B cell (primary cell): ENCODE measurements around the gene HTRA3. TPM values are rescaled to one million over a fixed set of nuclear protein-coding genes. Genes with fewer than 3 reads are reported as not detected.

Source experiments
- ATAC-seq: fragments of 200-7000 bp; cut with Tn5 transposase; one replicate; pipeline ENCODE4 v1.10.0; 2021; ENCODE audit warnings: low read depth, mild to moderate bottlenecking, moderate number of reproducible peaks, moderate library complexity
- CTCF ChIA-PET: fragments of 350-600 bp; sonication (Branson Sonifier 250); formaldehyde crosslinking; loops from one replicate; lab custom pipeline; 2021; ENCODE audit warnings: antibody characterized with exemption, inconsistent platforms; lab: Charles Lee
- POLR2A ChIA-PET: fragments of 350-600 bp; sonication (Branson Sonifier 250); formaldehyde crosslinking; loops from one replicate; lab custom pipeline; 2021; ENCODE audit warnings: antibody characterized with exemption; lab: Charles Lee
- DNase-seq: peaks from one replicate; pipeline ENCODE4 v3.0.0; 2013
- H2AFZ ChIP-seq: 2 replicates; pipeline ENCODE4 v1.6.1; 2012; ENCODE audit warnings: mild to moderate bottlenecking, low read depth, low read length; ENCODE audit not compliant: insufficient read depth, poor library complexity, severe bottlenecking
- H3K27ac ChIP-seq, 2 donors: 1 replicate in 1 of 2; 2 replicates in 1 of 2; pipeline ENCODE4 v1.5.1; 2012 to 2013; ENCODE audit warnings: low read length in 2 of 2, mild to moderate bottlenecking in 2 of 2, moderate library complexity in 1 of 2
- H3K27me3 ChIP-seq, 4 experiments: fragments of 200-600 bp in 1 of 4; sonication (generic) in 1 of 4; replicated peaks in 1 of 4; 1 replicate in 2 of 4; 2 replicates in 2 of 4; pipeline versions ENCODE4 v1.6.1 to v1.7.0; 2013 to 2016; ENCODE audit warnings: low read length in 3 of 4, mild to moderate bottlenecking in 2 of 4, mixed read lengths in 1 of 4, moderate library complexity in 1 of 4; ENCODE audit not compliant: insufficient read depth in 4 of 4, control insufficient read depth in 3 of 4; ENCODE audit errors: control extremely low read depth in 1 of 4
- H3K36me3 ChIP-seq, 2 experiments: replicated peaks in 1 of 2; 1 replicate in 1 of 2; 2 replicates in 1 of 2; pipeline versions ENCODE4 v1.6.1 to v1.7.1; 2013; ENCODE audit warnings: low read length in 1 of 2; ENCODE audit not compliant: insufficient read depth in 2 of 2, control insufficient read depth in 1 of 2; ENCODE audit errors: control extremely low read depth in 1 of 2, extremely low read depth in 1 of 2
- H3K4me1 ChIP-seq, 2 donors: fragments of 200-600 bp in 1 of 2; sonication (generic) in 1 of 2; 1 replicate in 1 of 2; 2 replicates in 1 of 2; pipeline versions ENCODE4 v1.5.1 to v1.6.1; 2013 to 2017; ENCODE audit warnings: low read length in 2 of 2; ENCODE audit not compliant: control insufficient read depth in 2 of 2, insufficient read depth in 2 of 2
- H3K4me2 ChIP-seq: replicated peaks from 2 replicates; pipeline ENCODE3; 2012; ENCODE audit warnings: mild to moderate bottlenecking, low read depth, low read length; ENCODE audit not compliant: poor library complexity, severe bottlenecking
- H3K4me3 ChIP-seq, 5 experiments: fragments of 200-600 bp in 1 of 5; sonication (generic) in 1 of 5; 1 replicate in 3 of 5; 2 replicates in 2 of 5; pipeline versions ENCODE4 v1.5.1 to v1.7.0; 2011 to 2016; ENCODE audit warnings: low read length in 4 of 5, mild to moderate bottlenecking in 4 of 5, low read depth in 2 of 5, control low read depth in 1 of 5, moderate library complexity in 1 of 5; ENCODE audit not compliant: insufficient read depth in 1 of 5; ENCODE audit errors: control extremely low read depth in 1 of 5, extremely low read depth in 1 of 5
- H3K79me2 ChIP-seq: fragments of 200-600 bp; sonication (generic); one replicate; pipeline ENCODE4 v1.6.0; 2016; ENCODE audit warnings: low read length; ENCODE audit not compliant: control insufficient read depth, insufficient read depth
- H3K9ac ChIP-seq: fragments of 200-600 bp; sonication (generic); 2 replicates; pipeline ENCODE4 v1.6.1; 2017; ENCODE audit warnings: mild to moderate bottlenecking, low read length, moderate library complexity
- H3K9me3 ChIP-seq, 3 donors: one replicate each; pipeline versions ENCODE4 v1.6.1 to v1.7.1; 2013; ENCODE audit warnings: low read length in 2 of 3; ENCODE audit not compliant: control insufficient read depth in 2 of 3, insufficient read depth in 1 of 3; ENCODE audit errors: control extremely low read depth in 1 of 3
- H4K20me1 ChIP-seq: 2 replicates; pipeline ENCODE4 v1.6.0; 2012; ENCODE audit warnings: mild to moderate bottlenecking, low read length; ENCODE audit not compliant: insufficient read depth, control insufficient read depth, poor library complexity, severe bottlenecking
- H3K27ac Mint-ChIP-seq: one replicate; pipeline ENCODE4 v1.8.0; 2021; ENCODE audit warnings: mixed read lengths
- H3K27me3 Mint-ChIP-seq: one replicate; pipeline ENCODE4 v1.8.0; 2021; ENCODE audit warnings: mixed read lengths
- H3K4me1 Mint-ChIP-seq: one replicate; pipeline ENCODE4 v1.8.0; 2021; ENCODE audit warnings: mixed read lengths
- H3K4me3 Mint-ChIP-seq: one replicate; pipeline ENCODE4 v1.8.0; 2021; ENCODE audit warnings: mixed read lengths
- H3K9me3 Mint-ChIP-seq: one replicate; pipeline ENCODE4 v1.8.0; 2022; ENCODE audit warnings: mixed read lengths; ENCODE audit not compliant: insufficient read depth
- CTCF ChIP-seq: fragments of 200-600 bp; IDR thresholded peaks from one replicate; pipeline ENCODE4 v1.8.0; 2022; ENCODE audit warnings: antibody characterized with exemption, mild to moderate bottlenecking
- EZH2 ChIP-seq: IDR thresholded peaks from 2 replicates; pipeline ENCODE4 v1.6.1; 2012; ENCODE audit warnings: borderline replicate concordance, low read depth, mild to moderate bottlenecking, moderate library complexity, low read length; ENCODE audit not compliant: insufficient read depth, poor library complexity, severe bottlenecking
- WGBS: methylation state at CpG from one replicate; pipeline ENCODE4 v1.1.5; 2013; ENCODE audit warnings: missing lambda C conversion rate; ENCODE audit not compliant: insufficient coverage; 5-methylcytosine and 5-hydroxymethylcytosine counted together
- intact Hi-C: fragments of 100-400 bp; cut with micrococcal nuclease; formaldehyde crosslinking; loops from one replicate; pipeline ENCODE4 v1.10.0; 2022
- polyA plus RNA-seq: library from polyadenylated mRNA; depleted of rRNA; stranded (reverse); fragments of >200 nt; gene quantifications from 2 replicates; pipeline ENCODE4 v1.2.3, GENCODE V29; 2012
- total RNA-seq, 2 donors: library from RNA; stranded (reverse); fragments of 120-200 nt in 1 of 2; gene quantifications; 1 replicate in 1 of 2; 2 replicates in 1 of 2; pipeline versions ENCODE4 v1.2.3 to v1.2.4, GENCODE V29; 2013 to 2022

The HTRA3 gene
- total and polyA plus RNA-seq, 2 donors (not counting 1 experiment from before 2014, with no cell fraction given), result not detected

GRCh38 chr4:8332038-8332857 is 62.7 kb downstream of the HTRA3 start:
- peaks cover 9% of the 10 kb centered on the region for H3K9me3 Mint-ChIP-seq
- Histone ChIP-seq H3K9me3 (peaks cover 0 to 41% (median 11%) of the 10 kb centered on the region in 3 donors), H3K27ac (no peak overlapping the region), H3K4me2 (no peak overlapping the region), H3K4me1 (no peaks in the 10 kb centered on the region), H3K36me3 (no peaks in the 10 kb centered on the region), H4K20me1 (no peaks in the 10 kb centered on the region), H2AFZ (no peak overlapping the region), H3K79me2 (no peaks in the 10 kb centered on the region), H3K27me3 (no peaks in the 10 kb centered on the region), H3K9ac (no peak overlapping the region), H3K4me3 (no peak overlapping the region)
- no peak overlapping the region for H3K4me3 Mint-ChIP-seq
- H3K27me3 Mint-ChIP-seq, result no peaks in the 10 kb centered on the region
- CTCF ChIA-PET, result no interaction called here
- intact Hi-C loops, result no loop called here
- no peaks in the 10 kb centered on the region for H3K4me1 Mint-ChIP-seq
- POLR2A ChIA-PET, result no interaction called here
- ATAC-seq, result no peak
- no peak overlapping the region for H3K27ac Mint-ChIP-seq
- no peak for TF ChIP-seq EZH2
- TF ChIP-seq CTCF, result no peak
- 94% methylated on average over 7 of the region's 12 CpGs for WGBS
- no peak for DNase-seq

DNA sequence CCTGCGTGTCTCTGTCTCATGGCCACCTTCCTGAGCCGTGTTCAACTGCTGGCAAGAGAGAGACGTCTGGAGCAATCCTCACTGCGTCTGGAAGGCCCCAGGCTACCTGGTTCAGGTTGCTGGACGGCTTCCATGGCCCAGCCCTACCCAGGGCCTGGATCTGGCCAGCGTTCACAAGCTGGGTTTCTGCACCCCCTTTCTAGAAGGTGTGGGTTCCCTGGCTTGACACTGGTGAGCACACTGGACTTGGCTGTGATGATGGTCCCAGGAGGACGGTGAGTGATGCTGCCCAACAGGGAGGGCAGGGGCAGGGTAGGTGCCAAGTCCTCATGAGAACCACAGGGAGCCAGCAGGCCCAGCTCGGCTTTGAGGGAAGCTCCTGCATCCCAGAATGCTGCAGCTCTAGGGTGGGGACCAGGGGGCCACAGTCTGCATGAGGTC is 63.4 kb downstream of the HTRA3 start:
- ATAC-seq, result no peak
- 69% methylated on average over 8 of the region's 8 CpGs for WGBS
- no peaks in the 10 kb centered on the region for H3K27me3 Mint-ChIP-seq
- Histone ChIP-seq H3K27ac (no peak overlapping the region), H3K4me1 (no peaks in the 10 kb centered on the region), H3K79me2 (no peaks in the 10 kb centered on the region), H3K36me3 (no peaks in the 10 kb centered on the region), H3K9me3 (peaks cover 0 to 41% (median 11%) of the 10 kb centered on the region in 3 donors), H4K20me1 (no peaks in the 10 kb centered on the region), H3K27me3 (no peaks in the 10 kb centered on the region), H3K9ac (no peak overlapping the region), H3K4me3 (no peak overlapping the region), H2AFZ (no peak overlapping the region), H3K4me2 (no peak overlapping the region)
- H3K4me3 Mint-ChIP-seq, result no peak overlapping the region
- intact Hi-C loops, result no loop called here
- CTCF ChIA-PET, result no interaction called here
- no peak overlapping the region for H3K27ac Mint-ChIP-seq
- H3K4me1 Mint-ChIP-seq, result no peaks in the 10 kb centered on the region
- POLR2A ChIA-PET, result no interaction called here
- peaks cover 9% of the 10 kb centered on the region for H3K9me3 Mint-ChIP-seq
- no peak for DNase-seq
- TF ChIP-seq EZH2 (no peak), CTCF (no peak)
